Measurements from ENCODE around the gene TAF4B. TPM values are rescaled to one million over a fixed set of nuclear protein-coding genes. Genes with fewer than 3 reads are reported as not detected.

TAF4B gene
- total and polyA plus RNA-seq, 2 of the 8 experiments (the other 6 are each of a cell fraction or from before 2014, with no cell fraction given): 9.3 to 19.8 TPM

DNA sequence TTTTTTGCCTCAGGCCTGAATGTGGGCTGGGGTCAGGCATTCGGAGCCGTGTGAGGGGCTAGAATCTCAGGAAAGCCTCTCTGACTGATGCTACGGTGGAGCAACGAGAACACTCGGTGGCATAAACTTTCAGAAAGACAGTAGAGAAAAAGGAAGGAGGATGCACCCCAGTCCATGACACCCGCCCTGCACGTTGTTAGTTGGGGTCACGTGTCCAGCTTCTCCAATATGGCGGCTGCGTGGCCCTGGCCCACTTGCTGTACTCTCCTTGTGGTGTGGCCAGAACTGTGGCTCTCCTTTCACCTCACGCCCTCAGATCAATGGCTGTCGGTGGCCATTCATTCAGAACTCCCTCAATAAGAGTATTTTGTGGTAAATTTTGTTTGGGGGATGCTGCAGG lies 190.9 kb downstream of the TAF4B start:
- FAIRE-seq: no peak
- Histone ChIP-seq H3K27me3 (replicated peaks in 1 of 4; ENCODE audit: control insufficient read depth in 3 of 4, extremely low read depth in 1 of 4, insufficient read depth in 3 of 4, low read length in 3 of 4) (no peaks in the 10 kb centered on the region), H4K8ac (ENCODE audit: extremely low read depth, insufficient read depth, low read length) (no peak overlapping the region), H4K5ac (ENCODE audit: insufficient read length, low read depth, low read length) (no peak overlapping the region), H2BK15ac (ENCODE audit: low read length) (no peak overlapping the region), H3K4me2 (ENCODE audit: insufficient read depth in 1 of 2, low read depth in 2 of 2, low read length in 2 of 2) (no peak overlapping the region), H2AK5ac (ENCODE audit: low read depth, low read length) (no peak overlapping the region; the same call in 1 of the 2 replicates), H3K18ac (ENCODE audit: extremely low read depth, low read length) (no peak overlapping the region), H2BK12ac (ENCODE audit: low read depth, low read length) (peak overlapping the region; percentile 89; the same call in 1 of the 2 replicates), H3K9ac (replicated peaks in 1 of 4; ENCODE audit: extremely low read depth in 1 of 4, low read depth in 3 of 4, low read length in 3 of 4) (no peak overlapping the region), H4K91ac (replicated peaks; ENCODE audit: insufficient read length, low read length) (no peak overlapping the region), H3K36me3 (ENCODE audit: control insufficient read depth in 2 of 4, insufficient read depth in 4 of 4, low read length in 3 of 4) (no peaks in the 10 kb centered on the region), H2BK120ac (replicated peaks; ENCODE audit: low read depth, low read length) (no peak overlapping the region), H3K4me1 (replicated peaks in 1 of 4; ENCODE audit: control insufficient read depth in 3 of 4, insufficient read depth in 4 of 4, low read length in 3 of 4) (peaks cover 0 to 8% (median 6%) of the 10 kb centered on the region in 4 experiments; a peak in 5 of 7 replicates), H2BK20ac (ENCODE audit: low read length) (peak overlapping the region; percentile 72), H3K27ac (ENCODE audit: low read depth, low read length) (no peak overlapping the region), H2BK5ac (ENCODE audit: low read depth, low read length) (peak overlapping the region; percentile 31; the same call in 1 of the 2 replicates), H3K14ac (ENCODE audit: insufficient read length) (no peak overlapping the region), H2AFZ (ENCODE audit: low read length) (no peak overlapping the region), H3K79me2 (ENCODE audit: control insufficient read depth in 1 of 2, insufficient read depth in 2 of 2, low read length in 2 of 2) (no peaks in the 10 kb centered on the region), H3K4ac (replicated peaks; ENCODE audit: insufficient read length, low read depth, low read length) (no peak overlapping the region), H4K20me1 (replicated peaks in 1 of 2; ENCODE audit: control insufficient read depth in 1 of 2, insufficient read depth in 2 of 2, low read length in 2 of 2) (no peaks in the 10 kb centered on the region), H3K56ac (replicated peaks; ENCODE audit: insufficient read length, low read depth, low read length) (no peak overlapping the region), H3K4me3 (ENCODE audit: extremely low read depth in 1 of 4, insufficient read depth in 2 of 4, low read depth in 3 of 4, low read length in 4 of 4) (no peak overlapping the region), H3K23ac (ENCODE audit: insufficient read length) (no peak overlapping the region), H3K79me1 (ENCODE audit: low read depth, low read length) (no peaks in the 10 kb centered on the region), H3K23me2 (ENCODE audit: low read depth, low read length) (0 out of 2 replicates have a peak, but pooled peaks cover 2% of the 10 kb centered on the region), H3K9me3 (ENCODE audit: insufficient read depth in 2 of 2, low read depth in 1 of 2, low read length in 1 of 2) (no peaks in the 10 kb centered on the region)
- POLR2A ChIA-PET (ENCODE audit: partially characterized antibody): interaction anchor here (0.7 to 0.8 kb wide), 2 partner anchors 12 to 49 kb away, joined by 3 read pairs; no protein-coding TSS in a partner anchor
- no peak for DNase-seq (ENCODE audit: low read depth in 1 of 2, low spot score in 2 of 2)
- 91% methylated on average over 12 of the region's 12 CpGs; no CpG with 5 or more reads in 1 of the 2 experiments for WGBS, 2 experiments (ENCODE audit: extremely low coverage in 1 of 2, insufficient coverage in 1 of 2, insufficient read length in 1 of 2, insufficient replicate concordance in 2 of 2, low coverage in 1 of 2, low lambda C conversion rate in 2 of 2, missing lambda C conversion rate in 1 of 2)
- TF ChIP-seq SIN3A (conservative IDR thresholded peaks at IDR 0.05 in 1 of 2, IDR thresholded peaks at IDR 0.05 in 1 of 2; ENCODE audit: low read depth in 1 of 2, low read length in 2 of 2) (no peak), RAD21 (IDR thresholded peaks at IDR 0.05 in 1 of 2, conservative IDR thresholded peaks at IDR 0.05 in 1 of 2; ENCODE audit: low read depth in 2 of 2, low read length in 2 of 2) (peak; percentile 41 to 44)
- CTCF ChIA-PET (ENCODE audit: partially characterized antibody): interaction anchor here (1.2 to 2.0 kb wide), 3 partner anchors 8 to 33 kb away, joined by 3 to 10 read pairs (median 6); no protein-coding TSS in a partner anchor
